Hepatocyte (in vitro differentiated cells): ENCODE measurements around the gene PYURF.

ENCODE experiments used
- CTCF ChIP-seq: fragments of 200-600 bp; sonication (generic); IDR thresholded peaks from 2 replicates; pipeline ENCODE4 v1.5.1; 2016; ENCODE audit warnings: antibody characterized with exemption, mild to moderate bottlenecking; ENCODE audit not compliant: poor library complexity
- EZH2 ChIP-seq: fragments of 200-600 bp; sonication (generic); IDR thresholded peaks from 2 replicates; pipeline ENCODE4 v1.6.1; 2016; ENCODE audit warnings: antibody characterized with exemption, mild to moderate bottlenecking, borderline replicate concordance

- no peak for TF ChIP-seq CTCF
- no peak for TF ChIP-seq EZH2
Measured at GRCh38 chr4:88518911-88519310, 4.7 kb downstream of the PYURF start.
